ENCODE data around the gene PASK. TPM values are rescaled to one million over a fixed set of nuclear protein-coding genes. Genes with fewer than 3 reads are reported as not detected.

The PASK gene
- total RNA-seq (2022; extraction: Qiagen RNA extraction; ENCODE audit: low read depth), result 4.9 to 9.1 TPM (median 7.7 TPM) in 5 replicates

GRCh38 chr2:241148891-241149674 lies at the start of gene PASK:
TSS of gene PASK (minus strand) at chr2:241149472. CDS start at chr2:241143032, 6,440 bp downstream.

GRCh38 chr2:241188361-241189092 lies 39.3 kb upstream of the PASK start, which contains the start of gene ANO7:
TSS of gene ANO7 (plus strand) at chr2:241188677. CDS start at chr2:241190064, 1,387 bp downstream.

GRCh38 chr2:241149925-241150659 lies 820 bp upstream of the PASK start, which contains the start of gene PPP1R7:
TSS of gene PPP1R7 (plus strand) at chr2:241150467. CDS start at chr2:241150496, 29 bp downstream.

GRCh38 chr2:241102239-241102803 lies 47.0 kb downstream of the PASK start, which contains the start of gene MTERF4:
TSS of gene MTERF4 (minus strand) at chr2:241102287. CDS start at chr2:241102273, 14 bp downstream.

Other genes with a start within 250 kb of the PASK start
- not detected in 5 replicates for gene CROCC2, start 243.1 kb downstream of the PASK start, total RNA-seq (2022; extraction: Qiagen RNA extraction; ENCODE audit: low read depth)
- 0.79 to 2.5 TPM (median 1.2 TPM) in 5 replicates for gene SNED1, start 150.9 kb downstream of the PASK start, total RNA-seq (2022; extraction: Qiagen RNA extraction; ENCODE audit: low read depth)
- gene MTERF4, start 47.2 kb downstream of the PASK start, total RNA-seq (2022; extraction: Qiagen RNA extraction; ENCODE audit: low read depth), result 22.7 to 28.6 TPM (median 26.2 TPM) in 5 replicates
- gene PPP1R7, start 995 bp upstream of the PASK start, total RNA-seq (2022; extraction: Qiagen RNA extraction; ENCODE audit: low read depth), result 58.4 to 62.6 TPM (median 60.9 TPM) in 5 replicates
- 1.5 to 2.3 TPM (median 1.7 TPM) in 5 replicates for gene ANO7, start 39.2 kb upstream of the PASK start, total RNA-seq (2022; extraction: Qiagen RNA extraction; ENCODE audit: low read depth)
- 249 to 279 TPM (median 268 TPM) in 5 replicates for gene HDLBP, start 166.2 kb upstream of the PASK start, total RNA-seq (2022; extraction: Qiagen RNA extraction; ENCODE audit: low read depth)
- gene SEPTIN2, start 166.5 kb upstream of the PASK start, total RNA-seq (2022; extraction: Qiagen RNA extraction; ENCODE audit: low read depth), result 220 to 280 TPM (median 269 TPM) in 5 replicates
- 20.7 to 33.5 TPM (median 30.9 TPM) in 5 replicates for gene FARP2, start 206.8 kb upstream of the PASK start, total RNA-seq (2022; extraction: Qiagen RNA extraction; ENCODE audit: low read depth)

All from A549 treated with GW870086 at 1 μM for 4 hours (cell line).